Karpas-422 (cell line): ENCODE measurements around the gene CALHM5. TPM values are rescaled to one million over a fixed set of nuclear protein-coding genes. Genes with fewer than 3 reads are reported as not detected.

Source experiments
- DNase-seq: peaks from one replicate; pipeline ENCODE4 v3.0.0-alpha.2; 2015
- H2AFZ ChIP-seq: fragments of 200-600 bp; sonication (generic); 2 replicates; pipeline ENCODE4 v1.6.1; 2014; ENCODE audit warnings: antibody characterized with exemption, low read length, mixed read lengths
- H3K27ac ChIP-seq: fragments of 200-600 bp; sonication (generic); 2 replicates; pipeline ENCODE4 v1.5.1; 2014; ENCODE audit warnings: mild to moderate bottlenecking, low read length, moderate library complexity
- H3K27me3 ChIP-seq: fragments of 200-600 bp; sonication (generic); 2 replicates; pipeline ENCODE4 v1.6.1; 2014; ENCODE audit warnings: low read length, mixed read lengths
- H3K36me3 ChIP-seq: fragments of 200-600 bp; sonication (generic); 2 replicates; pipeline ENCODE4 v1.6.1; 2014; ENCODE audit warnings: low read length, mixed read lengths; ENCODE audit not compliant: insufficient read depth
- H3K4me1 ChIP-seq: fragments of 200-600 bp; sonication (generic); 2 replicates; pipeline ENCODE4 v1.6.1; 2014; ENCODE audit warnings: mild to moderate bottlenecking, low read length, mixed read lengths
- H3K4me2 ChIP-seq: fragments of 200-600 bp; sonication (generic); 2 replicates; pipeline ENCODE4 v1.6.1; 2014; ENCODE audit warnings: low read length, low read depth, mild to moderate bottlenecking; ENCODE audit not compliant: poor library complexity, severe bottlenecking
- H3K4me3 ChIP-seq: fragments of 200-600 bp; sonication (generic); 2 replicates; pipeline ENCODE4 v1.5.1; 2014; ENCODE audit warnings: mild to moderate bottlenecking, antibody characterized with exemption, low read length, mixed read lengths
- H3K79me2 ChIP-seq: fragments of 200-600 bp; sonication (generic); 2 replicates; pipeline ENCODE4 v1.6.1; 2014; ENCODE audit warnings: mild to moderate bottlenecking, low read length, mixed read lengths
- H3K9ac ChIP-seq: fragments of 200-600 bp; sonication (generic); 2 replicates; pipeline ENCODE4 v1.6.0; 2014; ENCODE audit warnings: low read length
- H3K9me2 ChIP-seq: fragments of 200-600 bp; sonication (generic), shearing (Covaris generic); replicated peaks from 2 replicates; pipeline ENCODE4 v1.6.0; 2014; ENCODE audit warnings: mild to moderate bottlenecking, low read length, moderate library complexity; ENCODE audit not compliant: insufficient read depth
- H3K9me3 ChIP-seq: fragments of 300-700, 200-600 bp; sonication (generic); 2 replicates; pipeline ENCODE4 v1.6.1; 2014; ENCODE audit warnings: low read length, mixed read lengths
- H4K20me1 ChIP-seq: fragments of 200-600 bp; sonication (generic); 2 replicates; pipeline ENCODE4 v1.6.1; 2014; ENCODE audit warnings: mild to moderate bottlenecking, antibody characterized with exemption, low read length, low read depth; ENCODE audit not compliant: insufficient read depth
- total RNA-seq: library from RNA; depleted of rRNA; stranded (reverse); fragments of >200 nt; shearing (Covaris generic); gene quantifications from 2 replicates; pipeline ENCODE4 v1.2.3, GENCODE V29; 2014; ENCODE audit warnings: low replicate concordance; rRNA removed

Gene CALHM5
- total RNA-seq, 1 experiment from 2014 or later: not detected

- H3K4me3 ChIP-seq: peak within 1 kb of the TSS; percentile 87
- no peaks in the 10 kb centered on the region for H3K27me3 ChIP-seq
- H3K36me3 ChIP-seq: peaks cover 12% of the 10 kb centered on the region
- no peaks in the 10 kb centered on the region for H4K20me1 ChIP-seq
- DNase-seq: peak; percentile 99
- no peaks in the 10 kb centered on the region for H3K9me3 ChIP-seq
- no peaks in the 10 kb centered on the region for H3K9me2 ChIP-seq
- peak within 1 kb of the TSS; percentile 85 for H3K9ac ChIP-seq
- peak within 1 kb of the TSS; percentile 94 for H3K4me2 ChIP-seq
- H3K79me2 ChIP-seq: peaks cover 62% of the 10 kb centered on the region
- H2AFZ ChIP-seq: peak within 1 kb of the TSS; percentile 74
- peaks cover 34% of the 10 kb centered on the region for H3K4me1 ChIP-seq
- peak within 1 kb of the TSS; percentile 77 for H3K27ac ChIP-seq
Observed at GRCh38 chr6:116570856-116571682, 59.6 kb downstream of the CALHM5 start, which contains the start of gene RWDD1. RWDD1 (plus strand) TSS chr6:116571504; CDS start chr6:116571583, 79 bp downstream.

- Histone ChIP-seq H3K27ac (peak overlapping the region; percentile 68), H3K4me2 (peak overlapping the region; percentile 88), H3K27me3 (no peaks in the 10 kb centered on the region), H3K36me3 (peaks cover 17% of the 10 kb centered on the region), H3K9me2 (no peaks in the 10 kb centered on the region), H3K9ac (peak overlapping the region; percentile 74), H2AFZ (no peak overlapping the region; the same call in 1 of the 2 replicates), H3K4me1 (peaks cover 34% of the 10 kb centered on the region), H3K4me3 (peak overlapping the region; percentile 87), H4K20me1 (no peaks in the 10 kb centered on the region), H3K79me2 (peaks cover 67% of the 10 kb centered on the region), H3K9me3 (no peaks in the 10 kb centered on the region)
- no peak for DNase-seq
Observed at GRCh38 chr6:116571683-116572000, 60.2 kb downstream of the CALHM5 start.

DNA sequence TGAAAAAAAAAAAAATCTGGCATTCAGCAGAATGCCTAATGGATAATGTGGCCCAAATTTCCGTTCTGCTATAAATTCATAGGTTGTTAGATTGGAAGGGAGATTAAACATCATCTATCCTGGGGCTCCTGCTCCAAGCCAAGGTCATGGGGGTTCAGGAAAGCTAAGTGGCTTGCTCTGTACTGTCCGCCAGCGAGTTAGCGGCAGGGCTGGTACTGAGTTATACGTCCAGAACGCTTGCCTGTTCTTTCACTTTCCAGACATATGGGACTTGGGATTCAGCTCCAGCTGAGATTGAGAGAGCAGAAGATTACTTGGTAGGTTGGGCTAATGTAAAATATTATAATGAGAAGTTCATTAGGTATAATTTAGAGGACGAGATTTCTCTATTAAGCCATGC lies 60.7 kb downstream of the CALHM5 start:
- Histone ChIP-seq H3K36me3 (peaks cover 23% of the 10 kb centered on the region), H3K27ac (peak overlapping the region; percentile 68), H3K4me1 (peaks cover 34% of the 10 kb centered on the region), H3K9me2 (no peaks in the 10 kb centered on the region), H3K79me2 (peaks cover 73% of the 10 kb centered on the region), H3K4me2 (peak overlapping the region; percentile 88), H3K4me3 (peak overlapping the region; percentile 87), H3K9ac (peak overlapping the region; percentile 74), H4K20me1 (no peaks in the 10 kb centered on the region), H3K9me3 (no peaks in the 10 kb centered on the region), H2AFZ (no peak overlapping the region), H3K27me3 (no peaks in the 10 kb centered on the region)
- peak; percentile 73 for DNase-seq

Other genes with a start within 250 kb of the CALHM5 start
- gene TSPYL1, start 231.7 kb upstream of the CALHM5 start, total RNA-seq: 38.8 and 46.0 TPM in 2 replicates
- 5.4 and 7.5 TPM in 2 replicates for gene DSE, start 140.7 kb upstream of the CALHM5 start, total RNA-seq
- 0.25 TPM in 1 of 2 replicates, not detected in the other for gene CALHM6, start 50.3 kb upstream of the CALHM5 start, total RNA-seq
- not detected in 2 replicates for gene TRAPPC3L, start 34.0 kb downstream of the CALHM5 start, total RNA-seq
- gene CALHM4, start 42.1 kb downstream of the CALHM5 start, total RNA-seq: not detected in 2 replicates
- 29.4 and 65.3 TPM in 2 replicates for gene RWDD1, start 59.9 kb downstream of the CALHM5 start, total RNA-seq
- gene RSPH4A, start 104.8 kb downstream of the CALHM5 start, total RNA-seq: 0.51 TPM in 1 of 2 replicates, not detected in the other
- gene ZUP1, start 157.1 kb downstream of the CALHM5 start, total RNA-seq: 31.0 and 32.7 TPM in 2 replicates
- gene KPNA5, start 169.6 kb downstream of the CALHM5 start, total RNA-seq: 15.9 and 16.0 TPM in 2 replicates